Measurements from ENCODE around the gene KANSL1.

GRCh38 chr17:46162866-46163265, 30.4 kb downstream of the KANSL1 start:
- TF ChIP-seq POLR2A (IDR thresholded peaks at IDR 0.05; ENCODE audit: low read depth, low read length) (no peak), POLR2AphosphoS5 (IDR thresholded peaks at IDR 0.05; ENCODE audit: low read depth, low read length) (no peak)
